ENCODE measurements around the gene ARHGEF7. TPM values are rescaled to one million over a fixed set of nuclear protein-coding genes. Genes with fewer than 3 reads are reported as not detected.

The ARHGEF7 gene
- polyA plus RNA-seq, 2 donors: 13.5 to 16.0 TPM

GRCh38 chr13:111219950-111220349, 104.8 kb downstream of the ARHGEF7 start:
- Histone ChIP-seq H3K27me3 (ENCODE audit: control insufficient read depth in 1 of 2, insufficient read depth in 2 of 2, low read length in 2 of 2) (no peaks in the 10 kb centered on the region), H3K4me1 (ENCODE audit: control insufficient read depth in 2 of 2, insufficient read depth in 2 of 2, low read length in 1 of 2) (peaks cover 0 to 2% of the 10 kb centered on the region in 2 donors), H3K27ac (ENCODE audit: low read depth in 2 of 2, low read length in 1 of 2) (no peak overlapping the region), H3K9me3 (ENCODE audit: control insufficient read depth in 2 of 2, insufficient read depth in 1 of 2, low read depth in 1 of 2, low read length in 1 of 2) (no peaks in the 10 kb centered on the region), H3K4me3 (ENCODE audit: low read depth in 1 of 2, low read length in 2 of 2) (no peak overlapping the region), H3K36me3 (ENCODE audit: control insufficient read depth in 2 of 2, insufficient read depth in 2 of 2, low read length in 1 of 2) (peaks cover 0 to 7% of the 10 kb centered on the region in 2 donors)
- 86 to 87% methylated on average over 8 of the region's 8 CpGs for WGBS, 2 donors

GRCh38 chr13:111225166-111225565, 110.1 kb downstream of the ARHGEF7 start:
- peaks cover 0 to 2% of the 10 kb centered on the region in 2 donors for H3K4me1 ChIP-seq (ENCODE audit: control insufficient read depth in 2 of 2, insufficient read depth in 2 of 2, low read length in 1 of 2)
- peaks cover 5 to 10% of the 10 kb centered on the region in 2 donors for H3K36me3 ChIP-seq (ENCODE audit: control insufficient read depth in 2 of 2, insufficient read depth in 2 of 2, low read length in 1 of 2)
- H3K27me3 ChIP-seq (ENCODE audit: control insufficient read depth in 1 of 2, insufficient read depth in 2 of 2, low read length in 2 of 2): no peaks in the 10 kb centered on the region
- no peak overlapping the region for H3K27ac ChIP-seq (ENCODE audit: low read depth in 2 of 2, low read length in 1 of 2)
- 95 to 97% methylated on average over 6 of the region's 6 CpGs for WGBS, 2 donors
- no peak overlapping the region for H3K4me3 ChIP-seq (ENCODE audit: low read depth in 1 of 2, low read length in 2 of 2)
- no peaks in the 10 kb centered on the region for H3K9me3 ChIP-seq (ENCODE audit: control insufficient read depth in 2 of 2, insufficient read depth in 1 of 2, low read depth in 1 of 2, low read length in 1 of 2)

- H3K27ac ChIP-seq (ENCODE audit: low read depth in 2 of 2, low read length in 1 of 2): no peak overlapping the region
- no peaks in the 10 kb centered on the region for H3K27me3 ChIP-seq (ENCODE audit: control insufficient read depth in 1 of 2, insufficient read depth in 2 of 2, low read length in 2 of 2)
- peaks cover 0 to 2% of the 10 kb centered on the region in 2 donors for H3K4me1 ChIP-seq (ENCODE audit: control insufficient read depth in 2 of 2, insufficient read depth in 2 of 2, low read length in 1 of 2)
- no peak overlapping the region for H3K4me3 ChIP-seq (ENCODE audit: low read depth in 1 of 2, low read length in 2 of 2)
- peaks cover 5 to 7% of the 10 kb centered on the region in 2 donors for H3K36me3 ChIP-seq (ENCODE audit: control insufficient read depth in 2 of 2, insufficient read depth in 2 of 2, low read length in 1 of 2)
- WGBS, 2 donors: 76 to 85% methylated on average over 7 of the region's 7 CpGs
- no peaks in the 10 kb centered on the region for H3K9me3 ChIP-seq (ENCODE audit: control insufficient read depth in 2 of 2, insufficient read depth in 1 of 2, low read depth in 1 of 2, low read length in 1 of 2)
These were observed 110.9 kb downstream of the ARHGEF7 start for GRCh38 chr13:111225810-111226546.

GRCh38 chr13:111227405-111227804, 112.3 kb downstream of the ARHGEF7 start:
- Histone ChIP-seq H3K4me3 (ENCODE audit: low read depth in 1 of 2, low read length in 2 of 2) (no peak overlapping the region), H3K9me3 (ENCODE audit: control insufficient read depth in 2 of 2, insufficient read depth in 1 of 2, low read depth in 1 of 2, low read length in 1 of 2) (no peaks in the 10 kb centered on the region), H3K36me3 (ENCODE audit: control insufficient read depth in 2 of 2, insufficient read depth in 2 of 2, low read length in 1 of 2) (peaks cover 5 to 9% of the 10 kb centered on the region in 2 donors), H3K27ac (ENCODE audit: low read depth in 2 of 2, low read length in 1 of 2) (no peak overlapping the region), H3K27me3 (ENCODE audit: control insufficient read depth in 1 of 2, insufficient read depth in 2 of 2, low read length in 2 of 2) (no peaks in the 10 kb centered on the region), H3K4me1 (ENCODE audit: control insufficient read depth in 2 of 2, insufficient read depth in 2 of 2, low read length in 1 of 2) (peaks cover 0 to 2% of the 10 kb centered on the region in 2 donors)
- WGBS, 2 donors: 66 to 71% methylated on average over 2 of the region's 2 CpGs

- H3K9me3 ChIP-seq (ENCODE audit: control insufficient read depth in 2 of 2, insufficient read depth in 1 of 2, low read depth in 1 of 2, low read length in 1 of 2): no peaks in the 10 kb centered on the region
- H3K4me3 ChIP-seq (ENCODE audit: low read depth in 1 of 2, low read length in 2 of 2): no peak overlapping the region
- WGBS, 2 donors: 91 to 93% methylated on average over 27 of the region's 27 CpGs
- H3K36me3 ChIP-seq (ENCODE audit: control insufficient read depth in 2 of 2, insufficient read depth in 2 of 2, low read length in 1 of 2): peaks cover 5 to 9% of the 10 kb centered on the region in 2 donors
- peaks cover 0 to 4% of the 10 kb centered on the region in 2 donors for H3K4me1 ChIP-seq (ENCODE audit: control insufficient read depth in 2 of 2, insufficient read depth in 2 of 2, low read length in 1 of 2)
- no peak overlapping the region for H3K27ac ChIP-seq (ENCODE audit: low read depth in 2 of 2, low read length in 1 of 2)
- no peaks in the 10 kb centered on the region for H3K27me3 ChIP-seq (ENCODE audit: control insufficient read depth in 1 of 2, insufficient read depth in 2 of 2, low read length in 2 of 2)
These were observed 113.4 kb downstream of the ARHGEF7 start for GRCh38 chr13:111228262-111229144.

- no peak overlapping the region for H3K4me3 ChIP-seq (ENCODE audit: low read depth in 1 of 2, low read length in 2 of 2)
- H3K27me3 ChIP-seq (ENCODE audit: control insufficient read depth in 1 of 2, insufficient read depth in 2 of 2, low read length in 2 of 2): no peaks in the 10 kb centered on the region
- H3K4me1 ChIP-seq (ENCODE audit: control insufficient read depth in 2 of 2, insufficient read depth in 2 of 2, low read length in 1 of 2): peaks cover 0 to 4% of the 10 kb centered on the region in 2 donors
- 83 to 86% methylated on average over 10 of the region's 10 CpGs for WGBS, 2 donors
- no peaks in the 10 kb centered on the region for H3K9me3 ChIP-seq (ENCODE audit: control insufficient read depth in 2 of 2, insufficient read depth in 1 of 2, low read depth in 1 of 2, low read length in 1 of 2)
- peaks cover 9 to 11% of the 10 kb centered on the region in 2 donors for H3K36me3 ChIP-seq (ENCODE audit: control insufficient read depth in 2 of 2, insufficient read depth in 2 of 2, low read length in 1 of 2)
- no peak overlapping the region for H3K27ac ChIP-seq (ENCODE audit: low read depth in 2 of 2, low read length in 1 of 2)
These were observed 115.3 kb downstream of the ARHGEF7 start for GRCh38 chr13:111230385-111230930.

GRCh38 chr13:111232191-111232590, 117.1 kb downstream of the ARHGEF7 start:
- Histone ChIP-seq H3K4me3 (ENCODE audit: low read depth in 1 of 2, low read length in 2 of 2) (no peak overlapping the region), H3K27ac (ENCODE audit: low read depth in 2 of 2, low read length in 1 of 2) (no peak overlapping the region), H3K9me3 (ENCODE audit: control insufficient read depth in 2 of 2, insufficient read depth in 1 of 2, low read depth in 1 of 2, low read length in 1 of 2) (no peaks in the 10 kb centered on the region), H3K4me1 (ENCODE audit: control insufficient read depth in 2 of 2, insufficient read depth in 2 of 2, low read length in 1 of 2) (peaks cover 0 to 4% of the 10 kb centered on the region in 2 donors), H3K36me3 (ENCODE audit: control insufficient read depth in 2 of 2, insufficient read depth in 2 of 2, low read length in 1 of 2) (peaks cover 9 to 11% of the 10 kb centered on the region in 2 donors), H3K27me3 (ENCODE audit: control insufficient read depth in 1 of 2, insufficient read depth in 2 of 2, low read length in 2 of 2) (no peaks in the 10 kb centered on the region)
- WGBS, 2 donors: 96 to 97% methylated on average over 7 of the region's 7 CpGs

- no peaks in the 10 kb centered on the region for H3K27me3 ChIP-seq (ENCODE audit: control insufficient read depth in 1 of 2, insufficient read depth in 2 of 2, low read length in 2 of 2)
- H3K4me1 ChIP-seq (ENCODE audit: control insufficient read depth in 2 of 2, insufficient read depth in 2 of 2, low read length in 1 of 2): peaks cover 0 to 4% of the 10 kb centered on the region in 2 donors
- H3K36me3 ChIP-seq (ENCODE audit: control insufficient read depth in 2 of 2, insufficient read depth in 2 of 2, low read length in 1 of 2): peaks cover 9 to 12% of the 10 kb centered on the region in 2 donors
- no peaks in the 10 kb centered on the region for H3K9me3 ChIP-seq (ENCODE audit: control insufficient read depth in 2 of 2, insufficient read depth in 1 of 2, low read depth in 1 of 2, low read length in 1 of 2)
- no peak overlapping the region for H3K27ac ChIP-seq (ENCODE audit: low read depth in 2 of 2, low read length in 1 of 2)
- 43 to 71% methylated on average over 1 of the region's 1 CpG for WGBS, 2 donors
- no peak overlapping the region for H3K4me3 ChIP-seq (ENCODE audit: low read depth in 1 of 2, low read length in 2 of 2)
These were observed 118.0 kb downstream of the ARHGEF7 start for GRCh38 chr13:111233080-111233479.

- WGBS, 2 donors: 88 to 91% methylated on average over 15 of the region's 15 CpGs
- Histone ChIP-seq H3K36me3 (ENCODE audit: control insufficient read depth in 2 of 2, insufficient read depth in 2 of 2, low read length in 1 of 2) (peaks cover 0 to 8% of the 10 kb centered on the region in 2 donors), H3K4me1 (ENCODE audit: control insufficient read depth in 2 of 2, insufficient read depth in 2 of 2, low read length in 1 of 2) (no peaks in the 10 kb centered on the region), H3K4me3 (ENCODE audit: low read depth in 1 of 2, low read length in 2 of 2) (no peak overlapping the region), H3K9me3 (ENCODE audit: control insufficient read depth in 2 of 2, insufficient read depth in 1 of 2, low read depth in 1 of 2, low read length in 1 of 2) (no peaks in the 10 kb centered on the region), H3K27ac (ENCODE audit: low read depth in 2 of 2, low read length in 1 of 2) (no peak overlapping the region), H3K27me3 (ENCODE audit: control insufficient read depth in 1 of 2, insufficient read depth in 2 of 2, low read length in 2 of 2) (no peaks in the 10 kb centered on the region)
These were observed 124.9 kb downstream of the ARHGEF7 start for GRCh38 chr13:111239764-111240670.

Data from esophagus (tissue), 2 donors.